NOMO-1 treated with dmso at 0.1 percent for 144 hours (cell line): ENCODE data around the gene GRIK5.
"Not testable (repeated sequence)": the region's sequence is repeated elsewhere in the genome, so short reads cannot be mapped to it uniquely, and the experiment has no call there.

Source experiments
- DNase-seq: peaks from one replicate; lab custom pipeline; 2025; ENCODE audit not compliant: unreplicated experiment; lab: John Stamatoyannopoulos, UW

The GRIK5 gene, protein sequence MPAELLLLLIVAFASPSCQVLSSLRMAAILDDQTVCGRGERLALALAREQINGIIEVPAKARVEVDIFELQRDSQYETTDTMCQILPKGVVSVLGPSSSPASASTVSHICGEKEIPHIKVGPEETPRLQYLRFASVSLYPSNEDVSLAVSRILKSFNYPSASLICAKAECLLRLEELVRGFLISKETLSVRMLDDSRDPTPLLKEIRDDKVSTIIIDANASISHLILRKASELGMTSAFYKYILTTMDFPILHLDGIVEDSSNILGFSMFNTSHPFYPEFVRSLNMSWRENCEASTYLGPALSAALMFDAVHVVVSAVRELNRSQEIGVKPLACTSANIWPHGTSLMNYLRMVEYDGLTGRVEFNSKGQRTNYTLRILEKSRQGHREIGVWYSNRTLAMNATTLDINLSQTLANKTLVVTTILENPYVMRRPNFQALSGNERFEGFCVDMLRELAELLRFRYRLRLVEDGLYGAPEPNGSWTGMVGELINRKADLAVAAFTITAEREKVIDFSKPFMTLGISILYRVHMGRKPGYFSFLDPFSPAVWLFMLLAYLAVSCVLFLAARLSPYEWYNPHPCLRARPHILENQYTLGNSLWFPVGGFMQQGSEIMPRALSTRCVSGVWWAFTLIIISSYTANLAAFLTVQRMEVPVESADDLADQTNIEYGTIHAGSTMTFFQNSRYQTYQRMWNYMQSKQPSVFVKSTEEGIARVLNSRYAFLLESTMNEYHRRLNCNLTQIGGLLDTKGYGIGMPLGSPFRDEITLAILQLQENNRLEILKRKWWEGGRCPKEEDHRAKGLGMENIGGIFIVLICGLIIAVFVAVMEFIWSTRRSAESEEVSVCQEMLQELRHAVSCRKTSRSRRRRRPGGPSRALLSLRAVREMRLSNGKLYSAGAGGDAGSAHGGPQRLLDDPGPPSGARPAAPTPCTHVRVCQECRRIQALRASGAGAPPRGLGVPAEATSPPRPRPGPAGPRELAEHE

DNA sequence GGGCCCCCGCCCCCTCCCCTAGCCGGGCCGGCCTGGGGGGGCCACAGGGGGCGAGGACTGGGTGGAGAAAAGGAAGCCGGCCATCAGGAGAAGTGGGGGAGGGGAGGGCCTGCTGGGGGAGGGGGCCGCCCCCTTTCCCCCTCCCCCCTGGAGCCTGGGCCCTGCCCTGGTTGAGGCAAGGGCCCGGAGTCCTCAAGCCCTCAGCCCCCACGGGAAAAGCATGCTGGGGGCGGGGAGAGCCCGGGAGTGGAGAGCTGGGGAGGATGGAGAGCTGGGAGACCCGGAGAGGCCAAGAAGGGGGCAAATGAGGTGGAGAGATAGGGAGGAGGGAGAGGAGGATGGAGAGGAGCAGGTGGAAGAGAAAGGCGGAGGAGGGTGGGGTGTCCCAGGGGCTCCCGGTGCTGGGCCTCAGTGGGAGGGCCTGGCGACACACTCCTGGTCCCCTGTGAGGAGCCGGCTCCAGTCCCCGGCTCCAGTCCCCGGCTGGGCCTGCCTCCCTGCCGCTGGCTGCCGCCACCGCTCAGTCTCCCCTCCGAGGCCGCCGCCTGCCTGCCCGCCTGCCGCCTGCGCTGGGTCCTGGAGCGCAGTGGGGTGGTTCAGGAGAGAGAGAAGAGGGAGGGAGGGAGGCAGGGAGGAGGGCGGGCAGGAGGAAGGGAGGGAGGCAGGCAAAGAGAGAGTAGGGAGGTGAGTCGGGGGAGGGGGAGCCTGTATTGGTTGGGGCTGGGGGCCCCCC lies at the start of gene GRIK5:
Gene GRIK5 (minus strand): TSS at position 588 of the 733 bp plus-strand sequence. CDS start 4,436 bp downstream, outside the sequence.
- DNase-seq, result no peak

DNA sequence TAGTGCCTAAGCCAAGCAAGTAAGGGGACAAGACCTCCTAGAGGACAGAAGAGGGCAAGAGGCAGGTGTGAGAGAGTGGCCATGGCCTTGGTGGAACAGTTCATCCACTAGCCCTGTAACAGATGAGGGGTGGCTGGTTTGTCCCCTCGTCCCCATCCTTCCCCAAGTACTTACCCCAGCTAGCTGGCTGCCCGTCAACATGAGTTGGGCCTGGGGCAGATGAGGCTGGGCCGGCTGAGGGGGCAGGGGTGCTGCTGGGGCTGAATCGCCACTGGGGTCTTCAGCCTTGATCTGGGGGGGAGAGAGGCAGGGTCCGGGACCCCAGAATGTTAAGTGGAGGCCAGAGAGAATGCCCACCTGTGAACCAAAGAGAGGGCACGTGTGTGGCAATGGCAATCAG lies 47.1 kb upstream of the GRIK5 start:
- no peak for DNase-seq

DNA sequence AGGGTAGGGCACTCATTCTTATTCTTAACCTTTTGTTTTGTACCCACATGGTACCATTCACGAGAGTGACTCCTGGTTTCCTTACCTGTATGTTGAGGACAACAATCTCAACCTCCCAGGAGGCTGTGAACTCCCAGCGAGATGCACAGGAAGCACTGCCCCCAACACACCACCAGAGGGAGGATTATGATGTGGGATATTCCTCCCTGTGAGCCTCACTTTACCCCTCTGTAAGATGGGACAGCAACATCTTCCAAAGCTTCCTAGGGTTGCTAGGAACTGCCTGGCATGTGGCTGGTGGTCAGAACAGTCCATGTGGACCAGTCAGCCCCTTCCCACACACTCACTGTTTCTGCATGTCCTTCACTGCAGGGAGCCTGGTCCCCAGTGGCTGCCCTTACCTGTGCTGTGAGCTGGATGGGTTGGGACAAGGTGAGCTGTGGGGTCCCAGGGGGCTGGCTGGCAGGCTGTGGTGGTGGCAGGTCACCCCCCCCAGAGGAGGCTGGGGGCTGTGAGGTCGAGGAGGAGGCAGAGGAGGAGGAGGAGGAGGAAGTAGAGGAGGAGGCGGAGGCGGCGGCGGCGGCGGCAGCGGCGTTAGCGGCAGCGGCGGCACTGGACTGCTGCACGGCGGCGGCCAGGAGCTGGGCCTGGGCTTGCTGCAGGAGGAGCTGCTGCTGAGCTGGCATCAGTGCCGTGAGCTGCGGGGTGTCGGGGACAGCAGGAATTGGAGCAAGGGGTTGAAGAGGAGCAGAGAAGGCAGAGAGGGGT lies 46.5 kb upstream of the GRIK5 start:
- DNase-seq, result no peak

DNA sequence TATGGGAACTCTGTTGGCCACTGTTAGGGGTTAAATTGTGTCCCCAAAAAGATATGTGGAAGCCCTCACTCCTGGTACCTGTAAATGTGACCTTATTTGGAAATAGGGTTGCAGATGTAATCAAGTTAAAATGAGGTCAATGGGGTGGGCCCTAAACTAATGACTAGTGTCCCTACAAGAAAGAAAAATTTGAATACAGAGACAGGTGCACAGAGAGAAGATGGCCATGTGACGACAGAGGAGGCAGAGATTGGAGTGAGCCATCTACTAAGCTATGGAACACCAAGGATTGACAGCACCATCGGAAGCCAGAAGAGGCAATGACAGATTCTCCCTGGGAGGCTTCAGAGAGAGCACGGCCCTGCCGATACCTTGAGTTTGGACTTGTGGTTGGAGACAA lies 45.7 kb upstream of the GRIK5 start:
- DNase-seq, result no peak

DNA sequence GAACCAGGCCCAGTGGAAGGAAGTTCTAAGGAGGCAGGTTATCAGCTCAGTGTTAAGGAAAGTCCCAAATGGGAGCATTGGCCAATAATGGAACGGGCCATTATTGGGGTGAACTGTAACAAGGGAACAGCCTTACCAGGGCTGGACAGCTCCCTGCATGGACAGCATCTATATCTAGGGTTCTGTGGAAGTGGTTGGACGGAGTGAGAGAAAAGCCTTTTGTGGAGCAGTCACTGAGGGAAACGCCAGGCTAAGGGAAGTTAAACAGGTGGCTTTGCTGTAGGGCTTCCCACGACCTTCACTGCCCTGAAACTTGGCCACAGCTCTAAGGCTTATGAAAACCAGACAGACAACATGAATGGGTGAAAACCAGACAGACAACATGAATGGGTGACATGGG lies 45.2 kb upstream of the GRIK5 start:
- DNase-seq, result no peak

DNA sequence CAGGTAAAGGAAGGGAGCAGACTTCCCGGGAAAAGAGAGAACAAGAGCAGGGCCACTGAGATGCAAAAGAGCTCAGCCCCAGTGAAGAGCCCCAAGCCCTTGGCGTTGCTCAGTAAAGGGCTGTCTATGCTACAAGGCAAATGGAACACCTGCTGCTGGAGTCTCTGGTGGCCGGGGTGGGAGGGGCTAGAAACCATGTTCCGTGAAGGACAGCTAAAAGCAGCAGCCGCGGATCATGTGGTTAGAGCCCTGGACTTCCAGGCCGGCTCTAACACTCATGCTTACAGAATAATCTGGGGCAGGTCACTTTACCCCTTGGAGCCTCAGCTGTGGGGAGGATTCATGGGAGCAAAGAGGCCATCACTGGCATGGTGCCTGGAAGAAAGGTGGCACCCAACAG lies 44.4 kb upstream of the GRIK5 start:
- no peak for DNase-seq

DNA sequence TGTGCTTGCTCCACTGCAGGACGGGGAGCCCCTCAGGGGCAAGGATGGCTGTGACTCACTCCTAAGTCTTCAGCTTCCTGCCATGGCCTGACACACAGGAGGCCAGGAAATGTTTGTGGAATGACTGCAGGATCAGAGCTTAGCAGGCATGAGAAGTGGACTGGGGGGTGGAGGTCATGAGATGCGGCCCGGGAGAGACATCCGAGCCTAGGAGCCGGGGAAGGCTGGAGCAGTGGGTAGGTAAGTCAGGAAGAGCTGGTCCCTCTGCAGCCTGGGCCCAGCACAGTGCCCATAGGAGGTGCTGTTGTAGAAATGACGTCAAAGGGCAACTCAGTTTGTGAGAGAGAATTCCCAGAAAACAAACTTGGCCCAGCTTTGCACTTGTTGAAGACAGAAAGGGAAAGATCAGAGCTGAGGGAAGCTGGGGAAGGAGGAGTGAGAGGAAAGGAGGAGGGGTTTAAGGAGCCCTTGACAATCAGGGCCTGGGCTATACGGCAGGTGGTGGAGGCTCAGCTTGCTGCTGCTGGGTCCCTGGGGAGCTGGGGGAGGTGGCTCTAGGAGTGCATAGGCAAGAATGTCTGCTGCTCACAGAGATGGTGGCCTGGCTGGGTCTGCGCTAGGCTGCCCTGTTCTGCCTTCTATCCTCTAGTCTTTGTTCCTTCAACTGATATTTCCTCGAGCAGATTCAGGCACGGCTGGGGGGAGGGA lies 43.8 kb upstream of the GRIK5 start:
- no peak for DNase-seq

DNA sequence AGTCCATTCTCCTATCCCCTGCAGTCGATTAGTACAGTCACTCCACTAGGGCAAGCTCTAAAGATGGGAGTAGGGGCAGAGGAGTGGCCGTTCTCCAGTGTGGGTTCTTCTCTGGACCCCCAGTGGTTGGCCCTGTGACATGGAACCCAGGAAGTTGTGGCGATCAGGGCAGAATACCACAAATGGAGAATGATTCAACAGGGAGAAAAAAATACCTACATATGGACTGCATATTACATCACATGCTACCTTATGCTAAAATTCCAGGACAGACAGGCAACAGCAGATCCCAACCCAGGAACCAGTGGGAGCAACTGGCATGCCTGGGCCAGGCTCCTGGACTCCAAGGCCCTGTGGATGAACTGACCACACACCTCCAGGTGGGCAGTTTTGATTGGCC lies 41.8 kb upstream of the GRIK5 start:
- DNase-seq, result no peak

DNA sequence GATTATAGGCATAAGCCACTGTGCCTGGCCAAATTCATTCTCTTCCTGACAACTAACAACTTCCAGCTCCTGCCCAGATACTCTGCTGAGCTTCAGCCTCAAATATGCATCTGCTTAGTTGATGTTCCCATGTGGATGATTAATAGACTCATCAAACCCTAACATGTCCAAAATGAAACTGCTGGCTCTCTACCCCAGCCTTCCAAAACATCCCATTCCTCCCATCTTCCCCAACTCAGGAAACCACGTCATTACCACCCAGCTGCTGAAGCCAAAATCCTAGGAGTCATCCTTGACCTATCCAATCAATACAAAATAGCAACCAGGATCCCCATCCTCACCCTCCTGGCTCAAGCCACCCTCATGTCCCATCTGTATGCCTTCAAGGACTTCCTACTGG lies 41.4 kb upstream of the GRIK5 start:
- no peak for DNase-seq

DNA sequence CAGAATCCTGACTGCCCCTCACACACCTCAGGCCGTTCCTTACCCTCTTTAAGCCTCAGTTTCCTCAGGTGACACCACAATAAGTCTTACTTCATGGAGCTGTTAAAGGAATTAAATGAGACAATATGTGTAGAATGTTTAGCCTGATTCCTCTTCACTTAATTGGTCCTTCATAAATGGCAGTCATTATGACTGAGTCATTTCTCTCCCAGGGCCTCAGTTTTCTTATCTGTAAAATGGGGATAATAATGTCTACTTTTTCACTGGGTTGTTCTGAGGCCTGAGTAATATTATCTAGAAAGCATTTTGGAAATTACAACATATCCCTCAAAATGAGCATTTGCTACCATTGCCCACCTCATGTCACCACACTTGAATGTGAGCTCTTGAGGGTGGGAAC lies 40.7 kb upstream of the GRIK5 start:
- DNase-seq, result no peak

DNA sequence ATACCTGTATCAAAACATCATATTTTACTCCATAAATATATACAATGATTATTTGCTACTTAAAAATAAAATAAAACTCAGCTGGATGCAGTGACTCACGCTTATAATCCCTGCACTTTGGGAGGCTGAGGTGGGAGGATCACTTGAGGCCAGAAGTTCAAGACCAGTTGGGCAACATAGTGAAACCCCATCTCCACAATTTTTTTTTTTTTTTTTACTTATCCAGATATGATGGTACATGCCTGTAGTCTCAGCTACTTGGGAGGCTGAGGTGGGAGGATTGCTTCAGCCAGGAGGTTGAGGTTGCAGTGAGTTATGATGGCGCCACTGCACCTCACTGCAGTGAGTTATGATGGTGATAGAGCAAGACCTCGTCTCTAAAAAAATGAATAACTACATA lies 39.9 kb upstream of the GRIK5 start:
- DNase-seq, result no peak

DNA sequence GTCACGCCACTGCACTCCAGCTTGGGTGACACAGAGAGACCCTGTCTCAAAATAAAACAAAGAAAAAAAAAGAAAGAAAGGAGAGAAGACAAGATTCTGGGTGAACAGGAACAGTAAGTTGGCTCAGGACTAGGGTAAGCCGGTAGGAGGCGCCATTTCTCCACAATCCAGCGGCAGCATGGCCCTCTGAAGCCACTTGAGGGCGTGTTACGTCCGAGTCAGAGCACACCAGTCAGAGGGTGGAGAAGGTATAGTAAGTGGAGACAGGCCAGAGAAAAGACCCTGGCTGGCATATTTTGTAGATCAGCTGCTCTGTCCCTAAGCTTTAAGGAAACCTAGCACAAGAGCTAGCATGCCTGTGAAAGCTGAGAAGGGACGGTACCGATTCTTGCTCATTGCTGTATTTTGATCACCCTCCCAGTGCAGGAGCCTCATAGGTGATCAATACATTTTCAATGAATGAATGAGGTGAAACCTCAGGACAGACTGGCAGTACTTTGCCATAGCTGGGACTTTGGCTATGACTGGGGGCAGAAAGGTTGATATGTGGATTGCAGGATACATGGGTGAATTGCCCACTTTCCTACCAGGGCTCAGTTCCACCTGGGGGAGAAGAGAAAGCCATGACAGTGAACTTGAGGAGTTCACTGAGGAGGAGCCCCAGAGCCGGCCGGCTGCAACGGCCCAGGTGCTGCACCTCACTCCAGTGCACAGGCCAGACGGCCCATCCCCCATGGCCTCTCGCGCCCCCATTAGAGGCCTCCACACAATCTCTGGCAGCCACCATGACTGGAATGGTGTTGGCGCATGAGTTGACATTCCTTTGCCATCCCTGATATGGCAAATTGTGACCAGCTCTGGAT lies 38.8 kb upstream of the GRIK5 start:
- DNase-seq, result peak; percentile 80

DNA sequence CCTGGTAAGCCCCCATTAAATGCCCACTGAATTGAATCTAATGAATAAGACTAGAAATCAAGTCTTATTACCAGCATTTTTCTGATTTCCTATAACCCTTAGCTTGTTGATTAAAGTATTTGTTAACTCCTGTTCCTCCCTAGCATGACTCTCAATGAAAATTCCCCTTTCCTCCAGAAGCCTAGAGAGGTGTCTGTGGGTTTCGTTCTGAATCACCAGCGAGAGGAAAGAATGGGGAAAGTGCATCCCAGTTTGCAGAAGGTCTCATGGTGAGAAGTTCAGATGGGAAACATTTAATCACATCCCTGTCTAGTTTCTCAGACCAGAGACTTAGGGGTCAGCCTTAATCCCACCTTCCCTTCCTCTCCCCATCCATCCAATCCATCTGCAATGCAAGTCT lies 35.4 kb upstream of the GRIK5 start:
- DNase-seq, result no peak

DNA sequence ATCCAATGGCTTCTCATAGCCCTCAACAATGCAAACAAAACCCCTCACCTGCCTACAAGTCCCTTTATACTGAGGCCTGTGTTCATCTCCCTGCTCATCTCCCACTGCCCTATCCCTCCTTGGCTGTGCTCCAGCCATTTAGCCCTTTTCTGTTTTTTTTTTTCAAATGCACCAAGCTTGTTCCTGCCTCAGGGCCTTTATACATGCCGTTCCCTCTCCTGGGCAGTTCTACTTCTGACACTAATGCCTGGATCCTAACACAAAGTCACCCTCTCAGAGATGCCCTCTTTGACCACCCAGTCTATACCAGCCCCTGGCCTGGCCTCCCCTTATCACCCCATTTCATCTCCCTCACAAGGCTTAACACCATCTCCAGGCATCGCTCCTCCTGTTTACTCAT lies 32.9 kb upstream of the GRIK5 start:
- no peak for DNase-seq

DNA sequence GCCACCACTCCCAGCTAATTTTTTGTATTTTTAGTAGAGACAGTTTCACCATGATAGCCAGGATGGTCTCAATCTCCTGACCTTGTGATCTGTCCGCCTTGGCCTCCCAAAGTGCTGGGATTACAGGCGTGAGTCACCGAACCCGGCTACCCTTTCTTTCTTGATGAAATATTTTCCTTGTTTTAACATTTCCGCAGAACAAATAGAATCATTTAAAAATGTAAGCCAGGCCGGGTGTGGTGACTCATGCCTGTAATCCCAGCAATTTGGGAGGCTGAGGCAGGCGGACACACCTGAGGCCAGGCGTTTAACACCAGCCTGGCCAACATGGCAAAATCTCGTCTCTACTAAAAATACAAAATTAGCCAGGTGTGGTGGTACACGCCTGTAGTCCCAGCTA lies 30.2 kb upstream of the GRIK5 start:
- not testable (repeated sequence) for DNase-seq

DNA sequence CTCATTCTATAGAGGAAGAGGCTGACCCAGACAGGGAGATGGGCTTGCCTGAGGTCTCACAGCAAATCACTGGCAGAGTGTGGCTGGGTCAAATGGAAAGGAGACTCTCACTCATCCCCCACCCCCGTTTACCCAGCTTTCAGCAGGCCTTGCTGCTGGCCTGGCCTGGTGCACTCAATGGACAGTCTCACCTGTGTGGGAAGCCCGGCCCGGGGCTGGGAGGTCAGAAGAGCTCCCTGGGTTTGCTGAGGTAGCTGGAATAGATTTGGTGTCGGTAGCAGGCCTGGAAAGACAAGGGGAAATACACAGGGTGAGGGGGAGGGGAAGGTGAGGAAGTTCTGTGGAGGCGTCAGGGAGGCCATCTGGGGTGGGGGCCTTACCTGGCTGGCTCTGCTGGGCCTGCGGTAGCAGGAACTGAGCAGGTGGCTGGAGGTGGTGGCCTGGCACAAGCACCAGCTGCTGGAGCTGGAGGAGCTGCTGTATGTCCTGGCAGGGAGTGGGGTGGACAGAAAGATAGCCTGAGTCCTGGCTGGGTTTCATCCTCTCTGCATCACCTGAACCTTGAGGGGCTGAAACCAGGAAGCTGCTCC lies 29.4 kb upstream of the GRIK5 start:
- no peak for DNase-seq

DNA sequence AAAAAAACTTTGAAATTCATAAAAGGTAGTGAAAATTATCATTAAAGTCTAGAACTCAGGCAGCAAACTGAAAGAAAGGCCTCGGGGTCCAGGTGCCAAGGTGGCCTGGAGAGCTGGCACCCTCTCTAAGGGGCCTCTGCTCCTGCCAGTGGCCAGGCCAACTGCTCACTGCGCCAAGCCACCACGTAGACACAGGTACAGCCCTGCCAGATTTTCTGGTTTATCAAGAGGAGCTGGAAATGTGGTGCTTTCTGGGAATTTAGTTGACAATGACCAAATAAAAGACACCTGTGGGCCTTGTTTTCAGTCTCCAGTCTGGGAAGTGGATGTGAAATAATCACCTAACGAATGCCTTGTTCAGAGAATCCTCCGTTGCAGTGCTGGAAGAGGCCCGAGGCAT lies 28.8 kb upstream of the GRIK5 start:
- DNase-seq, result no peak

DNA sequence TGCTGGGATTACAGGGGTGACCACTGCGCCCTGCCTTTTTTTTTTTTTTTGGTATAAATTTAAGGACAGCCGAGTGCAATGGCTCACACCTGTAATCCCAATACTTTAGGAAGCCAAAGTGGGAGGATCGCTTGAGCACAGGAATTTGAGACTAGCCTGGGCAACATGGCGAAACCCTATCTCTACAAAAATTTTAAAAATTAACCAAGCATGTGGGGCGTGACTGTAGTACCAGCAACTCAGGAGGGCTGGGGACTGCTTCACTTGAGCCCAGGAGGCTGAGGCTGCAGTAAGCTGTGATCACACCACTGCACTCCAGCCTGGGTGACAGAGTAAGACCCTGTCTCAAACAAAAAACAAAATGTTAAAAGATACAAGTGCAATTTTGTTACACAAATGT lies 27.5 kb upstream of the GRIK5 start:
- DNase-seq, result no peak
